Thyroid gland (tissue), 4 donors: Measurements from ENCODE around the gene ACAP3. TPM values are rescaled to one million over a fixed set of nuclear protein-coding genes. Genes with fewer than 3 reads are reported as not detected.
A peak's percentile ranks its signal among the peaks of the same experiment; 100 is the strongest.

ENCODE experiments used
- DNase-seq, 2 donors: peaks; one replicate each; pipeline ENCODE4 v3.0.0-alpha.2; 2019
- H3K27ac ChIP-seq, 3 donors: fragments of 200-600 bp; sonication (generic); 1 replicate in 2 of 3; 2 replicates in 1 of 3; pipeline ENCODE4 v1.5.1; 2016 to 2019; ENCODE audit warnings: mild to moderate bottlenecking in 1 of 3, moderate library complexity in 1 of 3
- H3K27me3 ChIP-seq: fragments of 200-600 bp; sonication (generic); one replicate; pipeline ENCODE4 v1.5.1; 2019
- H3K36me3 ChIP-seq, 2 donors: fragments of 200-600 bp; sonication (generic); one replicate each; pipeline ENCODE4 v1.5.1; 2016 to 2019
- H3K4me1 ChIP-seq, 2 donors: fragments of 200-600 bp; sonication (generic); one replicate each; pipeline ENCODE4 v1.5.1; 2017 to 2019
- H3K4me3 ChIP-seq, 3 donors: fragments of 200-600 bp; sonication (generic); replicated peaks in 1 of 3; 1 replicate in 2 of 3; 2 replicates in 1 of 3; pipeline ENCODE4 v1.5.1; 2016; ENCODE audit warnings: mild to moderate bottlenecking in 1 of 3
- H3K9me3 ChIP-seq: fragments of 200-600 bp; sonication (generic); one replicate; pipeline ENCODE4 v1.5.1; 2017
- POLR2A ChIP-seq, 2 donors: fragments of 450-650 bp; IDR thresholded peaks; one replicate each; pipeline ENCODE4 v1.6.1; 2017; ENCODE audit warnings: antibody characterized with exemption in 2 of 2, mild to moderate bottlenecking in 2 of 2, moderate library complexity in 1 of 2
- WGBS, 2 donors: methylation state at CpG; one replicate each; pipeline ENCODE4 v1.1.5; 2017; 5-methylcytosine and 5-hydroxymethylcytosine counted together
- intact Hi-C: fragments of 100-400 bp; cut with DNase I; formaldehyde crosslinking; loops from one replicate; pipeline ENCODE4 v1.15.1; 2023
- total RNA-seq, 4 donors: library from RNA; depleted of rRNA; stranded (reverse); fragments of >200 nt; gene quantifications; one replicate each; pipeline ENCODE4 v1.2.3, GENCODE V29; 2016
- TF ChIP-seq, protein P1 (sequence below), 6 experiments: fragments of 200-600 bp in 3 of 6; fragments of 450-650 bp in 3 of 6; sonication (generic) in 3 of 6; IDR thresholded peaks; one replicate each; pipeline ENCODE4 v1.5.1; 2016 to 2019; ENCODE audit warnings: antibody characterized with exemption in 6 of 6, mild to moderate bottlenecking in 2 of 6, inconsistent platforms in 1 of 6, moderate library complexity in 1 of 6

ACAP3 gene
- total RNA-seq, 4 donors from 2014 or later: 31.6 to 51.2 (median 42.1) TPM

DNA sequence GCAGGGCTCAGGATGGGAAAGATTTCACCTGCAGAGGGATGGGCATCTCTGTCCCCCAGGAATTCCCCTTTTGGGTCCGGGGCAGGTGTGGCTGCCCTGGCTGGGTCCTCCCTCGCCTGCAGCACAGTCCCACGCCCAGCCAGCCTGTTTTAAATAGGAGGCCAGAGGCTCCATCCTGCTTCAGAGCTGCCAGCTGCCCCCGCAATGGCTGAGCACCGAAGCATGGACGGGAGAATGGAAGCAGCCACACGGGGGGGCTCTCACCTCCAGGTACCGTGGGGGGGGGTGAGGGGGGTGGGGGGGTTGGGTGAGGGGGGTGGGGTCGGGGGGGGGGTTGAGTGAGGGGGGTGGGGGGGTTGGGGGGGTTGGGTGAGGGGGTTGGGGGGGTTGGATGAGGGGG lies 23.9 kb downstream of the ACAP3 start:
- WGBS, 2 donors: 14 to 17% methylated on average over 2 to 4 of the region's 9 CpGs
- Histone ChIP-seq H3K4me1 (peaks cover 6 to 11% of the 10 kb centered on the region in 2 donors), H3K4me3 (no peak overlapping the region), H3K9me3 (no peaks in the 10 kb centered on the region), H3K27ac (no peak overlapping the region), H3K36me3 (no peaks in the 10 kb centered on the region), H3K27me3 (no peaks in the 10 kb centered on the region)
- TF ChIP-seq, protein P1, sequence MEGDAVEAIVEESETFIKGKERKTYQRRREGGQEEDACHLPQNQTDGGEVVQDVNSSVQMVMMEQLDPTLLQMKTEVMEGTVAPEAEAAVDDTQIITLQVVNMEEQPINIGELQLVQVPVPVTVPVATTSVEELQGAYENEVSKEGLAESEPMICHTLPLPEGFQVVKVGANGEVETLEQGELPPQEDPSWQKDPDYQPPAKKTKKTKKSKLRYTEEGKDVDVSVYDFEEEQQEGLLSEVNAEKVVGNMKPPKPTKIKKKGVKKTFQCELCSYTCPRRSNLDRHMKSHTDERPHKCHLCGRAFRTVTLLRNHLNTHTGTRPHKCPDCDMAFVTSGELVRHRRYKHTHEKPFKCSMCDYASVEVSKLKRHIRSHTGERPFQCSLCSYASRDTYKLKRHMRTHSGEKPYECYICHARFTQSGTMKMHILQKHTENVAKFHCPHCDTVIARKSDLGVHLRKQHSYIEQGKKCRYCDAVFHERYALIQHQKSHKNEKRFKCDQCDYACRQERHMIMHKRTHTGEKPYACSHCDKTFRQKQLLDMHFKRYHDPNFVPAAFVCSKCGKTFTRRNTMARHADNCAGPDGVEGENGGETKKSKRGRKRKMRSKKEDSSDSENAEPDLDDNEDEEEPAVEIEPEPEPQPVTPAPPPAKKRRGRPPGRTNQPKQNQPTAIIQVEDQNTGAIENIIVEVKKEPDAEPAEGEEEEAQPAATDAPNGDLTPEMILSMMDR (IDR thresholded peaks at IDR 0.05): no peak
- TF ChIP-seq POLR2A (IDR thresholded peaks at IDR 0.05): no peak
- DNase-seq: no peak
- intact Hi-C loops: no loop called here

DNA sequence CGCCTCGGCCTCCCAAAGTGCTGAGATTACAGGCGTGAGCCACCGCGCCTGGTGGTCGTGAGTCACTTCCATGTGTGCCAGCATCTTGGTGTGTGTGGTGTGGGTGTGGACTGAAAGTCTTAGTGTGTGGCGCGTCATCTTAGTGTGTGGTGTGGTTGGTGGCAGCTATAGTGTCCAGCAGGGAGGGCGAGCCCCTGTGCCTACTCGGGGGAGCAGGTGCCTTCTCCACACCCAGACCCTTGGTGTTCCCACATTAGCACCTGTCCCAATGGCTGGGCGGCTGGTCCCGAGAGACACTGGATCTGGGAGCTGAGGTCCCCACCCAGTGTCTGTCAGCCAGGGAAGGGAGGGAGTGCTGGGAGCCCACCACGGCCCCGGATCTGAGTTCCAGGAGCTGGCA lies 24.7 kb downstream of the ACAP3 start:
- H3K4me1 ChIP-seq: peaks cover 6 to 11% of the 10 kb centered on the region in 2 donors
- H3K27me3 ChIP-seq: no peaks in the 10 kb centered on the region
- 96 to 98% methylated on average over 8 to 12 of the region's 14 CpGs for WGBS, 2 donors
- no peak overlapping the region for H3K27ac ChIP-seq
- no peaks in the 10 kb centered on the region for H3K36me3 ChIP-seq
- no peak for DNase-seq
- H3K4me3 ChIP-seq: no peak overlapping the region
- intact Hi-C loops: no loop called here
- no peak for TF ChIP-seq POLR2A (IDR thresholded peaks at IDR 0.05)
- TF ChIP-seq, protein P1 (IDR thresholded peaks at IDR 0.05): no peak
- no peaks in the 10 kb centered on the region for H3K9me3 ChIP-seq

DNA sequence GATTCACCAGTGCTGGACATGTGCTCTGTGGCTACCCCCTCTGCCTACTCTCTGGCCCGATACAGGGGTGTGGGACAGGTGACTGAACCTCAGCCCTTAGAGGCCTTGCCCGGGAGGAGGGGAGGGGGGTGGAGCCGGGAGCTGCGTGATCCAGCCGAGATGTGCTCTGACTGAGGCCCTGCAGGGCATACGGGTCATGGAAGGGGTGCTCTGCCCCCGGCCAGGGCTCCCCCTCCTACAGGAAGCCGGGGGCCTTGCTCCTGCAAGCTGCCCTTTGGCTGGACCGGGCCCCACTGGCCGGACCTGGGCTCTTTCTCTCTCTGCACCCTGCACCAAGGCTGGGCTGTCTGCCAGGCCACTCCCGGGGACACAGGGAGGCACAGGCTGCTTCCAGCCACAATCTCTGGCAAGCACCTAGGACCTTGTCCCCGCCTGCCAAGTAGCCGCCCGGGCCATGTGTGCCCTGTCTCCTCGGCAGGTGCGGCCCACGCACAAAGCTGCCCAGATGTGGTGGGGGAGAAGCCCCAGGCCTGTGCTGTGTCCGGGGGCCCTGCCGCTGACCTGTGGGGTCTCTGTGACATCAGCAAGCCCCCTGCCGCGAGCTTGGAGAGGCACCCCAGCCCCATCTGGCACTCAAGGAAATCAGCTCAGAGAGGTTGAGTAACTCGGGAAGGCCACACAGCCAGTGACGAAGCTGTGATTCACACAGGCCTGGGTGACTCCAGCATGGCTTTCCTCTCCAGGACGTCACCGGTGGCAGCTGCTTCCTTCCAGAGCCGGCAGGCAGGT lies 26.0 kb downstream of the ACAP3 start:
- no peak for TF ChIP-seq POLR2A (IDR thresholded peaks at IDR 0.05)
- TF ChIP-seq, protein P1 (IDR thresholded peaks at IDR 0.05): no peak
- H3K27me3 ChIP-seq: no peaks in the 10 kb centered on the region
- no peaks in the 10 kb centered on the region for H3K36me3 ChIP-seq
- no peaks in the 10 kb centered on the region for H3K9me3 ChIP-seq
- intact Hi-C loops: no loop called here
- peaks cover 6 to 11% of the 10 kb centered on the region in 2 donors for H3K4me1 ChIP-seq
- H3K27ac ChIP-seq: no peak overlapping the region
- no peak overlapping the region for H3K4me3 ChIP-seq
- peak; percentile 92 to 95 for DNase-seq
- 0 to 35% methylated on average over 1 to 11 of the region's 26 CpGs for WGBS, 2 donors

DNA sequence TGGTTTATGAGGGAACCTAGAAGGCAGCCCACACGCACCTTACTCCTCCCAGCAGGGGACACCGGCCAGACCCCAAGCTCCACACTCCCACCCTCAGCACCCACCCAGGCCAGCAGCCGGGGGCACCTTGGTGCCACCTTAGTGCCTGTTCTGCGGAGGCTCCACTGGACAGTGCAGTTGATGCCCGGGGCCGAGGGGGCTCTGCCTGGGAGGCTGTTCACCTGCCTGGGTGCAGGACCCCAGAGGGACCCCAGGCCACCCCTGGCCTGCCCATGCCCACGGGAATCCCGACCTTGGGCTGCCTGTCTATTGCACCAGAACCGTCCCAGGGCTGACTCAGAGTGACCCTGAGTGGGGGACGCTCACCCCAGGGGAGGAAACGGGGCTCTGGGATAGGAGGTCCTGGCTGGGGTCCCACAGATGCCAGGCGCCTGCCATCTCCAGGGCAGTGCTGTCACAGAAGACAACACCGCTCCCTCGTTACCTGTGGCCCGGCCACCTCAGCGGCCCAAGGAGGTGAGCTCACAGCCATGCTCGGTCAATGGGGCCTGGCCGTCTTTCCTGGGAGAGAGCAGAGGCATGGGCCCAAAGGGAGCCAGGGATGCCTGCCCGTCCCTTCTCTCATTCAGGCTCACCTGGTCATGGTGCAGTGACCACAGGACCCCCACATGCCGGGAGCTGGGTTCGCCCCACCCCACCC lies 26.8 kb downstream of the ACAP3 start:
- intact Hi-C loops: no loop called here
- WGBS, 2 donors: 94 to 100% methylated on average over 9 to 13 of the region's 21 CpGs
- H3K4me3 ChIP-seq: no peak overlapping the region
- H3K4me1 ChIP-seq: peaks cover 6 to 11% of the 10 kb centered on the region in 2 donors
- H3K36me3 ChIP-seq: no peaks in the 10 kb centered on the region
- no peak overlapping the region for H3K27ac ChIP-seq
- H3K9me3 ChIP-seq: no peaks in the 10 kb centered on the region
- no peaks in the 10 kb centered on the region for H3K27me3 ChIP-seq
- DNase-seq: no peak
- TF ChIP-seq, protein P1 (IDR thresholded peaks at IDR 0.05): no peak
- TF ChIP-seq POLR2A (IDR thresholded peaks at IDR 0.05): no peak

DNA sequence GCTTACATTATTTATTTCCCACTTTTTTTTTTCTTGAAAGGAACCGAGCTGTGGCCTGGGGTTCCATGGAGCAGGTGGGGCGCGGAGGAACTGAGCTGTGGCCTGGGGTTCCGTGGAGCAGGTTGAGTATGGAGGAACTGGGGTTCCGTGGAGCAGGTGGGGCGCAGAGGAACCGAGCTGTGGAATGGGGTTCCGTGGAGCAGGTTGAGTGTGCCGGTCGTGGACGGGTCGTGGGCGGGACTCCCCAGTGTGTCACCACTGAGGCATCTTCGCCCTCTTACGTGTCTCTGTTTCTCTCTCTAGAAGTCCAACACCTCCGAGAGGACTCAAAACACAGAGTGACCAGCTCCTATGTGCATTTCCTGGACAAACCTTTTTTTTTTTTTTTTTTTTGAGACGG lies 28.7 kb downstream of the ACAP3 start:
- intact Hi-C loops: loop anchor here (10.0 kb wide), 1 partner anchor 46 kb away; the partner anchor contains the start of genes CPTP and INTS11
- DNase-seq: no peak
- no peak overlapping the region for H3K27ac ChIP-seq
- H3K4me3 ChIP-seq: no peak overlapping the region
- H3K9me3 ChIP-seq: no peaks in the 10 kb centered on the region
- TF ChIP-seq, protein P1 (IDR thresholded peaks at IDR 0.05): no peak
- TF ChIP-seq POLR2A (IDR thresholded peaks at IDR 0.05): no peak
- 91 to 93% methylated on average over 17 of the region's 17 CpGs for WGBS, 2 donors
- peaks cover 13 to 16% of the 10 kb centered on the region in 2 donors for H3K4me1 ChIP-seq
- no peaks in the 10 kb centered on the region for H3K27me3 ChIP-seq
- no peaks in the 10 kb centered on the region for H3K36me3 ChIP-seq
